DND-41 (cell line): ENCODE measurements around the gene MAGI1.
"Not testable (repeated sequence)": the region's sequence is repeated elsewhere in the genome, so short reads cannot be mapped to it uniquely, and the experiment has no call there.

Experiments used
- ATAC-seq: fragments of 200-7000 bp; cut with Tn5 transposase; 3 replicates; pipeline ENCODE4 v1.9.1; 2021; ENCODE audit warnings: low read depth; ENCODE audit not compliant: insufficient read depth
- DNase-seq: peaks from one replicate; pipeline ENCODE4 v3.0.0-alpha.2; 2020
- H2AFZ ChIP-seq: 2 replicates; pipeline ENCODE4 v1.6.0; 2012; ENCODE audit warnings: low read depth, low read length
- H3K27ac ChIP-seq: 2 replicates; pipeline ENCODE4 v1.5.1; 2012; ENCODE audit warnings: low read length, inconsistent platforms
- H3K27me3 ChIP-seq: fragments of 200-600 bp; sonication (generic); 2 replicates; pipeline ENCODE4 v1.6.0; 2012; ENCODE audit warnings: low read length, mild to moderate bottlenecking, inconsistent platforms; ENCODE audit not compliant: insufficient read depth, poor library complexity
- H3K36me3 ChIP-seq: 2 replicates; pipeline ENCODE4 v1.5.1; 2012; ENCODE audit warnings: low read length, inconsistent platforms; ENCODE audit not compliant: insufficient read depth
- H3K4me1 ChIP-seq: 2 replicates; pipeline ENCODE4 v1.5.1; 2012; ENCODE audit warnings: mild to moderate bottlenecking, low read length; ENCODE audit not compliant: insufficient read depth
- H3K4me2 ChIP-seq: 2 replicates; pipeline ENCODE4 v1.6.0; 2012; ENCODE audit warnings: mild to moderate bottlenecking, moderate library complexity, low read length, inconsistent platforms; ENCODE audit not compliant: insufficient read depth
- H3K4me3 ChIP-seq, 2 experiments: fragments of 200-600 bp in 1 of 2; shearing (Covaris generic) in 1 of 2; 2 replicates each; pipeline ENCODE4 v1.5.1; 2012 to 2016; ENCODE audit warnings: inconsistent platforms in 2 of 2, low read length in 2 of 2, mild to moderate bottlenecking in 2 of 2, low read depth in 1 of 2, moderate library complexity in 1 of 2
- H3K79me2 ChIP-seq: 2 replicates; pipeline ENCODE4 v1.6.0; 2012; ENCODE audit warnings: low read length, inconsistent platforms; ENCODE audit not compliant: insufficient read depth
- H3K9ac ChIP-seq: 2 replicates; pipeline ENCODE4 v1.6.0; 2012; ENCODE audit warnings: low read depth, mild to moderate bottlenecking, inconsistent platforms, low read length, moderate library complexity
- H3K9me3 ChIP-seq: 2 replicates; pipeline ENCODE4 v1.5.1; 2012; ENCODE audit warnings: low read length, moderate library complexity, mild to moderate bottlenecking, inconsistent platforms; ENCODE audit not compliant: insufficient read depth, severe bottlenecking
- H4K20me1 ChIP-seq: 2 replicates; pipeline ENCODE4 v1.6.0; 2012; ENCODE audit warnings: low read length; ENCODE audit not compliant: insufficient read depth
- EZH2 ChIP-seq: IDR thresholded peaks from 3 replicates; pipeline ENCODE4 v1.6.1; 2012; ENCODE audit warnings: borderline replicate concordance, low read depth, mild to moderate bottlenecking, moderate library complexity, low read length, inconsistent platforms; ENCODE audit not compliant: severe bottlenecking
- TF ChIP-seq, protein P1 (sequence below): IDR thresholded peaks from 2 replicates; pipeline ENCODE4 v1.5.1; 2012; ENCODE audit warnings: borderline replicate concordance, low read length, moderate library complexity, mild to moderate bottlenecking; ENCODE audit not compliant: poor library complexity, severe bottlenecking; ENCODE audit errors: extremely low read depth

The MAGI1 gene

GRCh38 chr3:65545429-65545828 lies 493.3 kb downstream of the MAGI1 start:
- no peaks in the 10 kb centered on the region for H3K36me3 ChIP-seq
- no peaks in the 10 kb centered on the region for H3K27me3 ChIP-seq
- TF ChIP-seq EZH2, result no peak
- TF ChIP-seq, protein P1, sequence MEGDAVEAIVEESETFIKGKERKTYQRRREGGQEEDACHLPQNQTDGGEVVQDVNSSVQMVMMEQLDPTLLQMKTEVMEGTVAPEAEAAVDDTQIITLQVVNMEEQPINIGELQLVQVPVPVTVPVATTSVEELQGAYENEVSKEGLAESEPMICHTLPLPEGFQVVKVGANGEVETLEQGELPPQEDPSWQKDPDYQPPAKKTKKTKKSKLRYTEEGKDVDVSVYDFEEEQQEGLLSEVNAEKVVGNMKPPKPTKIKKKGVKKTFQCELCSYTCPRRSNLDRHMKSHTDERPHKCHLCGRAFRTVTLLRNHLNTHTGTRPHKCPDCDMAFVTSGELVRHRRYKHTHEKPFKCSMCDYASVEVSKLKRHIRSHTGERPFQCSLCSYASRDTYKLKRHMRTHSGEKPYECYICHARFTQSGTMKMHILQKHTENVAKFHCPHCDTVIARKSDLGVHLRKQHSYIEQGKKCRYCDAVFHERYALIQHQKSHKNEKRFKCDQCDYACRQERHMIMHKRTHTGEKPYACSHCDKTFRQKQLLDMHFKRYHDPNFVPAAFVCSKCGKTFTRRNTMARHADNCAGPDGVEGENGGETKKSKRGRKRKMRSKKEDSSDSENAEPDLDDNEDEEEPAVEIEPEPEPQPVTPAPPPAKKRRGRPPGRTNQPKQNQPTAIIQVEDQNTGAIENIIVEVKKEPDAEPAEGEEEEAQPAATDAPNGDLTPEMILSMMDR, result no peak
- no peaks in the 10 kb centered on the region for H4K20me1 ChIP-seq
- H3K79me2 ChIP-seq, result no peaks in the 10 kb centered on the region
- no peaks in the 10 kb centered on the region for H3K4me1 ChIP-seq
- H2AFZ ChIP-seq, result no peak overlapping the region
- no peak overlapping the region for H3K9ac ChIP-seq
- no peak overlapping the region for H3K4me2 ChIP-seq
- H3K4me3 ChIP-seq, result no peak overlapping the region
- no peak for ATAC-seq
- DNase-seq, result no peak
- H3K9me3 ChIP-seq, result no peaks in the 10 kb centered on the region
- no peak overlapping the region for H3K27ac ChIP-seq

DNA sequence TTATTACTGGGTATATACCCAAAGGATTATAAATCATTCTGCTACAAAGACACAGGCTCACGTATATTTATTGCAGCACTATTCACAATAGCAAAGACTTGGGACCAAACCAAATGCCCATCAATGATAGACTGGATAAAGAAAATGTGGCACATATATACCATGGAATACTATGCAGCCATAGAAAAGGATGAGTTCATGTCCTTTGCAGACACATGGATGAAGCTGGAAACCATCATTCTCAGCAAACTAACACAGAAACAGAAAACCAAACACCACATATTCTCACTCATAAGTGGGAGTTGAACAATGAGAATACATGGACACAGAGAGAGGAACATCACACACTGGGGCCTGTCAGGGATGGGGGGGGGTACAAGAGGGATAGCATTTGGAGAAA lies 495.3 kb downstream of the MAGI1 start:
- not testable (repeated sequence) for ATAC-seq, H3K9me3 ChIP-seq, H3K4me1 ChIP-seq, H3K4me3 ChIP-seq, H3K36me3 ChIP-seq, H2AFZ ChIP-seq, H3K79me2 ChIP-seq, H3K4me2 ChIP-seq, H3K27me3 ChIP-seq, DNase-seq, H3K9ac ChIP-seq, H4K20me1 ChIP-seq, H3K27ac ChIP-seq

- Histone ChIP-seq H2AFZ (no peak overlapping the region), H3K27ac (no peak overlapping the region), H3K9me3 (no peaks in the 10 kb centered on the region), H3K79me2 (no peaks in the 10 kb centered on the region), H3K36me3 (no peaks in the 10 kb centered on the region), H3K9ac (no peak overlapping the region), H3K4me1 (no peaks in the 10 kb centered on the region), H4K20me1 (no peaks in the 10 kb centered on the region), H3K4me3 (no peak overlapping the region), H3K4me2 (no peak overlapping the region), H3K27me3 (no peaks in the 10 kb centered on the region)
- TF ChIP-seq, protein P1, result no peak
- no peak for TF ChIP-seq EZH2
- ATAC-seq, result no peak
- DNase-seq, result no peak
Measured at GRCh38 chr3:65540666-65541065, 498.1 kb downstream of the MAGI1 start.

GRCh38 chr3:65539616-65540015 lies 499.1 kb downstream of the MAGI1 start:
- Histone ChIP-seq H2AFZ (no peak overlapping the region), H3K79me2 (no peaks in the 10 kb centered on the region), H3K27ac (no peak overlapping the region), H3K4me1 (no peaks in the 10 kb centered on the region), H3K9ac (no peak overlapping the region), H3K27me3 (no peaks in the 10 kb centered on the region), H3K9me3 (no peaks in the 10 kb centered on the region), H3K4me2 (no peak overlapping the region), H3K36me3 (no peaks in the 10 kb centered on the region), H4K20me1 (no peaks in the 10 kb centered on the region), H3K4me3 (no peak overlapping the region)
- TF ChIP-seq, protein P1, result no peak
- no peak for TF ChIP-seq EZH2
- ATAC-seq, result no peak
- DNase-seq, result no peak
